Esophagus (tissue), 2 donors: ENCODE measurements around the gene MUL1. TPM values are rescaled to one million over a fixed set of nuclear protein-coding genes. Genes with fewer than 3 reads are reported as not detected.

ENCODE experiments used
- H3K27ac ChIP-seq, 2 donors: one replicate each; pipeline ENCODE4 v1.5.1; 2013; ENCODE audit warnings: low read depth in 2 of 2, mild to moderate bottlenecking in 2 of 2, inconsistent platforms in 1 of 2, low read length in 1 of 2, moderate library complexity in 1 of 2
- H3K27me3 ChIP-seq, 2 donors: one replicate each; pipeline ENCODE4 v1.6.1; 2013; ENCODE audit warnings: low read length in 2 of 2, control low read depth in 1 of 2, mild to moderate bottlenecking in 1 of 2; ENCODE audit not compliant: insufficient read depth in 2 of 2, control insufficient read depth in 1 of 2
- H3K36me3 ChIP-seq, 2 donors: one replicate each; pipeline ENCODE4 v1.6.1; 2013; ENCODE audit warnings: low read length in 1 of 2; ENCODE audit not compliant: control insufficient read depth in 2 of 2, insufficient read depth in 2 of 2
- H3K4me1 ChIP-seq, 2 donors: one replicate each; pipeline ENCODE4 v1.6.1; 2013; ENCODE audit warnings: low read length in 1 of 2; ENCODE audit not compliant: control insufficient read depth in 2 of 2, insufficient read depth in 2 of 2
- H3K4me3 ChIP-seq, 2 donors: one replicate each; pipeline ENCODE4 v1.5.1; 2013; ENCODE audit warnings: low read length in 2 of 2, mild to moderate bottlenecking in 2 of 2, low read depth in 1 of 2, moderate library complexity in 1 of 2
- H3K9me3 ChIP-seq, 2 donors: one replicate each; pipeline ENCODE4 v1.6.1; 2013; ENCODE audit warnings: mild to moderate bottlenecking in 2 of 2, low read depth in 1 of 2, low read length in 1 of 2, moderate library complexity in 1 of 2; ENCODE audit not compliant: control insufficient read depth in 2 of 2, insufficient read depth in 1 of 2
- WGBS, 2 donors: extraction: QIAGEN DNeasy Blood & Tissue Kit; methylation state at CpG; one replicate each; pipeline ENCODE4 v1.1.7; 2013; 5-methylcytosine and 5-hydroxymethylcytosine counted together
- polyA plus RNA-seq, 2 donors: library from polyadenylated mRNA; stranded (reverse); fragments of 200-250 nt; gene quantifications; one replicate each; pipeline ENCODE4 v1.2.3, GENCODE V29; 2013
- donor health status: healthy with polysubstance abuse.
- donor health status: Bipolar disorder and iron deficiency.

MUL1 gene
- polyA plus RNA-seq, 2 donors = 6.5 to 16.3 TPM

DNA sequence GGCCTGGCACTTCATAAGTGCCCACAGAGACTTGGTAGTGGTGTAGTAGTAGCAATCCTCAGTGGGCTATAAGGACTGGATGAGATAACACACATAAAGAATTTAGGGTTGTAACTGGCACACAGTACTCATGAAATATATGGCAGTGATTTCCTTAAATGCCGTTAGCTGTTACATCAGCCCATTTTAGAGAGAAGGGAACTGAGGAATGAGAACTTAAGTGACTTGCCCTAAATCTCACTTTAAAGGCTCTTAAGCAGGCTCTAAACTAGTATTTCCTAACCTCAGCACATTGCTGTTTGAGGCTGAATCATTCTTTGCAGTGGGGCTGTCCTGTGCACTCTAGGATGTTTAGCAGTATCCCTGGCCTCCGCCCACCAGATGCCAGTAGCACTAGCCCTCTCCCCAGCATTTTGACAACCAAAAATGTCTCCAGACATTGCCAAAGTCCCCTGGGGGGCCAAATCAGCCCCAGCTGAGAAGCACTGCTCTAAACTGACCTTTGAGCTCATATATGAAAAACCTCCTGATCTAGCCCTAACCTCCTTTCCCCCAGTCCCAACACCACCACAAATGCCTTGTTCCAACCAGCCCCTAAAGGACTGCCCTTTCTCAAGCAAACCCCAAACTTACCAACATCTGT, 33.5 kb downstream of the MUL1 start:
- no peak overlapping the region for H3K27ac ChIP-seq

GRCh38 chr1:20473894-20474293, 34.1 kb downstream of the MUL1 start:
- no peaks in the 10 kb centered on the region for H3K4me1 ChIP-seq
- no peaks in the 10 kb centered on the region for H3K36me3 ChIP-seq
- no peak overlapping the region for H3K4me3 ChIP-seq
- H3K27ac ChIP-seq = no peak overlapping the region
- WGBS, 2 donors = 86 to 94% methylated on average over 4 of the region's 4 CpGs
- peaks cover 0 to 17% of the 10 kb centered on the region in 2 donors for H3K27me3 ChIP-seq
- no peaks in the 10 kb centered on the region for H3K9me3 ChIP-seq

More for the DNA sequence above, 33.5 kb downstream of the MUL1 start:
- WGBS, 2 donors = 85 to 87% methylated on average over 2 of the region's 2 CpGs
- no peaks in the 10 kb centered on the region for H3K36me3 ChIP-seq
- no peaks in the 10 kb centered on the region for H3K9me3 ChIP-seq
- peaks cover 0 to 17% of the 10 kb centered on the region in 2 donors for H3K27me3 ChIP-seq
- no peak overlapping the region for H3K4me3 ChIP-seq
- H3K4me1 ChIP-seq = no peaks in the 10 kb centered on the region

- Histone ChIP-seq H3K27me3 (peaks cover 0 to 13% of the 10 kb centered on the region in 2 donors), H3K4me1 (no peaks in the 10 kb centered on the region), H3K27ac (no peak overlapping the region), H3K4me3 (no peak overlapping the region), H3K9me3 (no peaks in the 10 kb centered on the region), H3K36me3 (no peaks in the 10 kb centered on the region)
- 33 to 34% methylated on average over 28 of the region's 28 CpGs for WGBS, 2 donors
Observed at GRCh38 chr1:20472860-20473711, 34.9 kb downstream of the MUL1 start.

GRCh38 chr1:20472121-20472520, 35.8 kb downstream of the MUL1 start:
- Histone ChIP-seq H3K36me3 (no peaks in the 10 kb centered on the region), H3K27me3 (peaks cover 0 to 8% of the 10 kb centered on the region in 2 donors), H3K4me3 (no peak overlapping the region), H3K4me1 (no peaks in the 10 kb centered on the region), H3K27ac (no peak overlapping the region), H3K9me3 (no peaks in the 10 kb centered on the region)
- 89 to 91% methylated on average over 4 of the region's 4 CpGs for WGBS, 2 donors

- 52 to 60% methylated on average over 3 of the region's 3 CpGs for WGBS, 2 donors
- no peak overlapping the region for H3K4me3 ChIP-seq
- H3K36me3 ChIP-seq = no peaks in the 10 kb centered on the region
- no peaks in the 10 kb centered on the region for H3K4me1 ChIP-seq
- no peak overlapping the region for H3K27ac ChIP-seq
- no peaks in the 10 kb centered on the region for H3K9me3 ChIP-seq
- H3K27me3 ChIP-seq = no peaks in the 10 kb centered on the region
Observed at GRCh38 chr1:20470194-20470593, 37.8 kb downstream of the MUL1 start.

- WGBS, 2 donors = 72 to 80% methylated on average over 1 of the region's 1 CpG
- H3K27me3 ChIP-seq = no peaks in the 10 kb centered on the region
- H3K36me3 ChIP-seq = no peaks in the 10 kb centered on the region
- no peaks in the 10 kb centered on the region for H3K4me1 ChIP-seq
- no peak overlapping the region for H3K27ac ChIP-seq
- no peaks in the 10 kb centered on the region for H3K9me3 ChIP-seq
- no peak overlapping the region for H3K4me3 ChIP-seq
Observed at GRCh38 chr1:20469406-20470076, 38.4 kb downstream of the MUL1 start.

DNA sequence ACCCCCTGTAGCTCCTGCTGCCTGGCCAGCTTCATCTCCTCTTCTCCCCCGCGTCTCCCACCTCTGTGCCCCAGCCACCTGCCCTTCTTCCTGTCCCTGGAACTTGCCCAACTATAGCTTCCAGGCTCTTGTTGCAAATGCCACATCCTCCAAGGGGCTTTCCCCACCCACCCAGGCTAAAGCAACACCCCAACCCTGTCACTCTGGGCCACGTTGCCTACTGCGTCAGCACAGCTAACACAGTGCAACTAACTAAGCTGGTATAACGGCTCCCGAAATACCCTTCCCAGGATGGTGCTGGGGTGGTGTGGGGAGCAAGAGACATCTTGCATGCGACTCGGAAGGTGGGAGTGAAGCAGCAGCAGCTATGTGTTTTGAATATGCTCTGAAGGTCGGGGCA, 41.7 kb downstream of the MUL1 start:
- 64% methylated on average over 9 of the region's 9 CpGs for WGBS, 2 donors
- no peaks in the 10 kb centered on the region for H3K36me3 ChIP-seq
- H3K4me1 ChIP-seq = no peaks in the 10 kb centered on the region
- H3K27me3 ChIP-seq = no peaks in the 10 kb centered on the region
- peaks cover 2% of the 10 kb centered on the region in 2 donors for H3K9me3 ChIP-seq
- H3K27ac ChIP-seq = no peak overlapping the region
- H3K4me3 ChIP-seq = no peak overlapping the region

- no peaks in the 10 kb centered on the region for H3K36me3 ChIP-seq
- WGBS, 2 donors = 58 to 63% methylated on average over 4 to 5 of the region's 5 CpGs
- H3K4me1 ChIP-seq = no peaks in the 10 kb centered on the region
- H3K27me3 ChIP-seq = no peaks in the 10 kb centered on the region
- H3K4me3 ChIP-seq = no peak overlapping the region
- H3K27ac ChIP-seq = no peak overlapping the region
- H3K9me3 ChIP-seq = peaks cover 2% of the 10 kb centered on the region in 2 donors
Observed at GRCh38 chr1:20465187-20465586, 42.8 kb downstream of the MUL1 start.

DNA sequence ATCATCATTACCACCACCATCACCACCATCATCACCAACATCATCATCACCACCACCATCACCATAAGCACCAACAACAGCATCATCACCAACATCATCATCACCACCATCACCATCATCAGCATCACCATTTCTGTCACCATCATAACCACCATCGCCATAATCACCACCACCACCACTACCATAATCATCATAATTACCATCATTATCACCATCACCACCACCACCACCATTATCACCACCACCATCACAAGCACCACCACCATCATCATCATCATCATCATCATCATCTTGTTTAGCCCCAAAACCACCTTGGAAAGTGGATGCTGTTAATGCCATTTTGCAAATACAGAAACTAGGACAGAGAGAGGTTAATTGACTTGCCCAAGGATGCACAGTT, 44.4 kb downstream of the MUL1 start:
- no peaks in the 10 kb centered on the region for H3K27me3 ChIP-seq
- H3K4me1 ChIP-seq = no peaks in the 10 kb centered on the region
- no peaks in the 10 kb centered on the region for H3K36me3 ChIP-seq
- no peak overlapping the region for H3K4me3 ChIP-seq
- no peak overlapping the region for H3K27ac ChIP-seq
- 82 to 88% methylated on average over 1 of the region's 1 CpG for WGBS, 2 donors
- peaks cover 2% of the 10 kb centered on the region in 2 donors for H3K9me3 ChIP-seq
